ENCODE measurements around the gene INPP5A. TPM values are rescaled to one million over a fixed set of nuclear protein-coding genes. Genes with fewer than 3 reads are reported as not detected.

INPP5A gene
- total RNA-seq, 1 donor from 2014 or later: 105 TPM

DNA sequence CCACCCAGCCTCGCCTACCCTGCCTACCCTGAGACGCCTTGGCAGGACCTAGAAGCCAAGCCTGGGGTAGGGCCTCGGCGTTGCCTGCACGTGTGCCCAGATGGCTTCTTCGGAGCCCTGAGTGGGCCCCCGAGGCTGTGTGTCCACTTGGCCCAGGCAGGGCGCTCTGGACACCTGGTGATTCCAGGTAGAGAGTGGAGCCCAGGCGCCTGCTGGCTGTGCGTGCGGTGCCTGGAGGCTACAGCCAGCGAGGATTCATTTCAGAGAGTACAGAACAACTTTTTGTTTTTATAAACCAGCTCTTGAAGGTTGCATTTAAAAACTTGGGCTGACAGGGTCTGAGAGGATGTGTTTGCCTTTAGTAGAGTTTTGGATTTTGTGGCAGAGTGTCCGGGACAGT lies 208.4 kb downstream of the INPP5A start:
- TF ChIP-seq, protein P1, sequence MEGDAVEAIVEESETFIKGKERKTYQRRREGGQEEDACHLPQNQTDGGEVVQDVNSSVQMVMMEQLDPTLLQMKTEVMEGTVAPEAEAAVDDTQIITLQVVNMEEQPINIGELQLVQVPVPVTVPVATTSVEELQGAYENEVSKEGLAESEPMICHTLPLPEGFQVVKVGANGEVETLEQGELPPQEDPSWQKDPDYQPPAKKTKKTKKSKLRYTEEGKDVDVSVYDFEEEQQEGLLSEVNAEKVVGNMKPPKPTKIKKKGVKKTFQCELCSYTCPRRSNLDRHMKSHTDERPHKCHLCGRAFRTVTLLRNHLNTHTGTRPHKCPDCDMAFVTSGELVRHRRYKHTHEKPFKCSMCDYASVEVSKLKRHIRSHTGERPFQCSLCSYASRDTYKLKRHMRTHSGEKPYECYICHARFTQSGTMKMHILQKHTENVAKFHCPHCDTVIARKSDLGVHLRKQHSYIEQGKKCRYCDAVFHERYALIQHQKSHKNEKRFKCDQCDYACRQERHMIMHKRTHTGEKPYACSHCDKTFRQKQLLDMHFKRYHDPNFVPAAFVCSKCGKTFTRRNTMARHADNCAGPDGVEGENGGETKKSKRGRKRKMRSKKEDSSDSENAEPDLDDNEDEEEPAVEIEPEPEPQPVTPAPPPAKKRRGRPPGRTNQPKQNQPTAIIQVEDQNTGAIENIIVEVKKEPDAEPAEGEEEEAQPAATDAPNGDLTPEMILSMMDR (IDR thresholded peaks at IDR 0.05; ENCODE audit: borderline replicate concordance): no peak
- intact Hi-C loops (cut with micrococcal nuclease): no loop called here
- Histone ChIP-seq H3K9me3 (replicated peaks) (no peaks in the 10 kb centered on the region), H3K4me3 (no peak overlapping the region), H3K27ac (replicated peaks) (no peak overlapping the region), H3K4me1 (no peaks in the 10 kb centered on the region), H3K27me3 (ENCODE audit: low read depth) (no peaks in the 10 kb centered on the region), H3K36me3 (peaks cover 16% of the 10 kb centered on the region)
- DNase-seq: no peak

- TF ChIP-seq, protein P1 (IDR thresholded peaks at IDR 0.05; ENCODE audit: borderline replicate concordance): no peak
- intact Hi-C loops (cut with micrococcal nuclease): no loop called here
- peaks cover 20% of the 10 kb centered on the region for H3K36me3 ChIP-seq
These were observed 208.8 kb downstream of the INPP5A start for GRCh38 chr10:132746386-132746785.

DNA sequence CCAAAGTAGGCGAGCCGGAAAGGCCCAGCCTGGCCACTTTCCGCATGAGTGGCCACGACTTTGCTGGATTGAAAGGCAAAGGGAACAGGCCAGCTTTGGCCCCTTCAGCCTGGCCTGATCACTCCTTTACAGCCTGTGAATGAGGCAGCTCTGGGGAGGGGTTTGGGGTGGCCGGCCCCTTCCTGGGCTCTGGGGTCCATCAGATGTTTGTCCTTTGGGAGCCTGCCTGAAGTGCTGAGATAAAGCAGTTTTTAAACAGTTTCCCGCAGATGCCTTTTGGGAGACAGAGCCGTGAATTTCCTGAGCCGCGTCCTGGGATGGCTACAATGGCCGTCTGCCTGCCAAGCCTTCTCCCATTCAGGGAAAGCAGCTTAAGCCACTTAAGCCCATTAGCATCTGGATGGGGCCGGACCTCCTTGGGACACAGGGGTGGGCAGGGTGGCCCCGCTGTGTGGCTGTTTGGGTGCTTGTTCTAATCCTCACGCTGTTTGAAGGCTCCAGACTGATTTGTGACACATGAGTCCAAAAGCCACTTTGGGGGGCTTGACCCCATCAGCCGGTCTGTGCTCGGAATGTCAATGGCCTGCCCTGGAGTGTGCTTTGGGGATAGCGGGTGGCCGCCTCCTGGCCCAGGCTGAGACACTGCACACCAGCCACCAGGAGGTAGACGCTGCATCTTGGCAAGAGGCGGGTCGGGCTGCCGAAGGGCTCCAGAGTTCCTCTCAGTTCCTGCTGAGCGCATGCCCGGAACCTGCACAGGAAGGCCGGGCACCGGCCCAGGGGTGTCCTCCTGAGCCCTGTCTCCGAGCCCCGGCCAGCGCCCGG lies 209.4 kb downstream of the INPP5A start:
- H3K4me3 ChIP-seq: no peak overlapping the region
- H3K27ac ChIP-seq (replicated peaks): no peak overlapping the region
- no peaks in the 10 kb centered on the region for H3K27me3 ChIP-seq (ENCODE audit: low read depth)
- H3K36me3 ChIP-seq: peaks cover 20% of the 10 kb centered on the region
- TF ChIP-seq, protein P1 (IDR thresholded peaks at IDR 0.05; ENCODE audit: borderline replicate concordance): no peak
- intact Hi-C loops (cut with micrococcal nuclease): no loop called here
- no peaks in the 10 kb centered on the region for H3K4me1 ChIP-seq
- DNase-seq: no peak
- H3K9me3 ChIP-seq (replicated peaks): no peaks in the 10 kb centered on the region

More at GRCh38 chr10:132746386-132746785, 208.8 kb downstream of the INPP5A start:
- Histone ChIP-seq H3K27me3 (ENCODE audit: low read depth) (no peaks in the 10 kb centered on the region), H3K4me3 (no peak overlapping the region), H3K9me3 (replicated peaks) (no peaks in the 10 kb centered on the region), H3K4me1 (no peaks in the 10 kb centered on the region), H3K27ac (replicated peaks) (no peak overlapping the region)
- no peak for DNase-seq

GRCh38 chr10:132748135-132748534 lies 210.5 kb downstream of the INPP5A start:
- Histone ChIP-seq H3K9me3 (replicated peaks) (no peaks in the 10 kb centered on the region), H3K27me3 (ENCODE audit: low read depth) (no peaks in the 10 kb centered on the region), H3K4me1 (no peaks in the 10 kb centered on the region), H3K4me3 (no peak overlapping the region), H3K36me3 (peaks cover 26% of the 10 kb centered on the region), H3K27ac (replicated peaks) (no peak overlapping the region)
- TF ChIP-seq, protein P1 (IDR thresholded peaks at IDR 0.05; ENCODE audit: borderline replicate concordance): no peak
- intact Hi-C loops (cut with micrococcal nuclease): no loop called here
- no peak for DNase-seq

DNA sequence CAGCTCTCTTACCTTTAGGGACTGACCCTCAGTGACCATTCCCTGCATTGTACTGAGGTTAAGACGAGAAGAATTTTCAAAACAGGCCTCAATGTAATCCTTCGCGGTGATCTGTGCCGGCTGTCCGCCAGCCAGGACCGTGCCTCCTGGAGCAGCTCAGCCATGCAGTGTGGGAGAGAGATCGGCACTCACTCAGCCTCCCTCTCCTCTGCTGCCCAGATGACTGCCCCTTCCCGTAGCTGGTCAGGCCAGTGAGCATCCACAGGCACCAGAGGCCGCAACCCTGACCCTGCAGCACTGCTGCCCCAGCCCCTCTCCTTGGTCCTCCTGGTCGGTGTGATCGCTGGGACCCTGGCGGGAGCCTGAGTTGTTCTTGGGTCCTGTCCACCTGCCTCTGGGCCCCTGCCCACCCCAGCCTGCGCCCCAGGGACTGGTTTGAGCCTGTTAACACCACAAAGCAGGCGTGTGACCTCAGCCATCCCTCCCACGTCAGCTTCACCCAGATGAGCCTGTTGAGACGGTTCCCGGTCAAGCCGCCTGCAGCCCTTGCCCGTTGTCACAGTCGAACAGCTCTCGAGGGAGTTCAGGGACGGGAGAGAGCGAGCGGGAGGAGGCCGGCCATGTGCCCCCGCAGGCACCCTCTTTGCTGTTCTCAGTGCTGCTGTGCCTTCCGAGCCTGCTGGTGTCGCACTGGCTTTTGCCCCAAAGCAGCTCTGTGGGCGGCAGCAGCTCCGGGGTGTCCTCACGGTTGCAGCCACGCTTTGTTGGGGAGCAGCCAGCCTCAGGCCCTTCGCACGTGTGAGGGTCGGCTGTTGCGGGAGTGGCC lies 211.2 kb downstream of the INPP5A start:
- H3K36me3 ChIP-seq: peaks cover 32% of the 10 kb centered on the region
- H3K9me3 ChIP-seq (replicated peaks): no peaks in the 10 kb centered on the region
- no peaks in the 10 kb centered on the region for H3K27me3 ChIP-seq (ENCODE audit: low read depth)
- H3K4me3 ChIP-seq: no peak overlapping the region
- H3K27ac ChIP-seq (replicated peaks): no peak overlapping the region
- intact Hi-C loops (cut with micrococcal nuclease): no loop called here
- no peak for DNase-seq
- TF ChIP-seq, protein P1 (IDR thresholded peaks at IDR 0.05; ENCODE audit: borderline replicate concordance): no peak
- H3K4me1 ChIP-seq: no peaks in the 10 kb centered on the region

Measured in left ventricle myocardium inferior (tissue), 1 donor.